ENCODE data around the gene ERF. TPM values are rescaled to one million over a fixed set of nuclear protein-coding genes. Genes with fewer than 3 reads are reported as not detected.

ERF gene
- total and polyA plus RNA-seq, 2 donors (not counting 3 experiments of a cell fraction or from before 2014, with no cell fraction given) = 102 to 117 TPM

DNA sequence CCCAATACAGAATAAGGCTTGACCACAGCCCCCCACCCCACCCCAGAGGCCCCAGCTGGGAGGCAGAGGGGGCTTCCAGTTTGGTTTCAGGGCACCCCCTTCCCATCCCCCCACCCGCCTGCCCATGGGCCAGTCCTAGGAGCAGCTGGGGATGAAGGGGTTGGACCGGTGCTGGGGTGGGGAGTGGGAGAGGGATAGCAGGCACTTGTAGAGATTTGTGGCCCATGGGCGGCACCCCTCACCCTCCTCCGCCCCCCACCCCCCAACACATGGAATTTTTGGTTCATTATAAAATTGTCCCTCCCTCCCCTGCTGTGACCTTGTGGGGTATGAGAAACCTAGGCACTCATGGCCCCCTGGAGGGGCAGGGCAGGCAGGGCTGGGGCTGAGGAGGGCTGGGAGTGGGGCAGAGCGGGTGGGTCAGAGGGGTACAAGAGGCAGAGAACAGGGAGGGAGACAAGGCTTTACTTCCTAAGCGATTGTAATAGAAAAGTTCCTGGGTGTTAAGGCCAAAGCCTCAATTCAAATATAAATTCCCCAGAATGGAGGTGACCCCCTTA lies 7.2 kb downstream of the ERF start:
- POLR2A ChIA-PET = interaction anchor here (1.1 kb wide), 2 partner anchors 32 to 34 kb away, joined by 3 to 9 read pairs; no protein-coding TSS in a partner anchor

More for the DNA sequence above, 7.2 kb downstream of the ERF start:
- no peak overlapping the region for H3K27ac ChIP-seq (ENCODE audit: insufficient read depth, low read depth, low read length)
- H4K20me1 ChIP-seq (replicated peaks; ENCODE audit: control insufficient read depth, extremely low read depth, insufficient read depth, low read length) = no peaks in the 10 kb centered on the region
- peaks cover 34% of the 10 kb centered on the region for H3K79me2 ChIP-seq (ENCODE audit: control insufficient read depth, insufficient read depth, low read length)
- H3K9ac ChIP-seq (replicated peaks; ENCODE audit: extremely low read depth, insufficient read depth, low read length) = no peak overlapping the region
- H3K4me2 ChIP-seq (ENCODE audit: insufficient read depth, low read length) = no peak overlapping the region
- BruUV-seq (replicated peaks) = no TSS peak
- dilution Hi-C loops (cut with MboI; ENCODE audit: extremely low pct_ligation_motif_present, low sequenced_read_pairs) (no loop called here), intact Hi-C loops (cut with micrococcal nuclease) (no loop called here)
- TF ChIP-seq GATA2 (IDR thresholded peaks at IDR 0.05; ENCODE audit: insufficient read depth, insufficient read length, low read depth, low read length) (no peak), JUN (IDR thresholded peaks at IDR 0.05; ENCODE audit: borderline replicate concordance, insufficient read depth, insufficient read length, low read depth) (no peak)
- TF ChIP-seq, protein P1, sequence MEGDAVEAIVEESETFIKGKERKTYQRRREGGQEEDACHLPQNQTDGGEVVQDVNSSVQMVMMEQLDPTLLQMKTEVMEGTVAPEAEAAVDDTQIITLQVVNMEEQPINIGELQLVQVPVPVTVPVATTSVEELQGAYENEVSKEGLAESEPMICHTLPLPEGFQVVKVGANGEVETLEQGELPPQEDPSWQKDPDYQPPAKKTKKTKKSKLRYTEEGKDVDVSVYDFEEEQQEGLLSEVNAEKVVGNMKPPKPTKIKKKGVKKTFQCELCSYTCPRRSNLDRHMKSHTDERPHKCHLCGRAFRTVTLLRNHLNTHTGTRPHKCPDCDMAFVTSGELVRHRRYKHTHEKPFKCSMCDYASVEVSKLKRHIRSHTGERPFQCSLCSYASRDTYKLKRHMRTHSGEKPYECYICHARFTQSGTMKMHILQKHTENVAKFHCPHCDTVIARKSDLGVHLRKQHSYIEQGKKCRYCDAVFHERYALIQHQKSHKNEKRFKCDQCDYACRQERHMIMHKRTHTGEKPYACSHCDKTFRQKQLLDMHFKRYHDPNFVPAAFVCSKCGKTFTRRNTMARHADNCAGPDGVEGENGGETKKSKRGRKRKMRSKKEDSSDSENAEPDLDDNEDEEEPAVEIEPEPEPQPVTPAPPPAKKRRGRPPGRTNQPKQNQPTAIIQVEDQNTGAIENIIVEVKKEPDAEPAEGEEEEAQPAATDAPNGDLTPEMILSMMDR (IDR thresholded peaks at IDR 0.05; ENCODE audit: extremely low read depth in 1 of 2, insufficient read depth in 1 of 2, low read depth in 1 of 2, low read length in 2 of 2) = no peak
- no peaks in the 10 kb centered on the region for H3K27me3 ChIP-seq (ENCODE audit: control insufficient read depth in 2 of 2, insufficient read depth in 2 of 2, low read length in 2 of 2)
- CTCF ChIA-PET = interaction anchor here (1.1 to 11.8 kb wide), 6 partner anchors 8 to 187 kb away, joined by 3 to 365 read pairs (median 22); partner anchors contain the start of genes CIC and ERF
- FAIRE-seq (no peak), DNase-seq (ENCODE audit: low read depth, low spot score) (no peak)
- peaks cover 44% of the 10 kb centered on the region for H3K4me1 ChIP-seq (ENCODE audit: control insufficient read depth, extremely low read depth, insufficient read depth, low read length)
- H2AFZ ChIP-seq (ENCODE audit: low read depth, low read length) = no peak overlapping the region
- no peak overlapping the region for H3K4me3 ChIP-seq (replicated peaks in 1 of 3; ENCODE audit: insufficient read depth in 1 of 3, low read depth in 1 of 3, low read length in 3 of 3)
- H3K9me3 ChIP-seq (replicated peaks; ENCODE audit: control insufficient read depth, insufficient read depth, low read length) = no peaks in the 10 kb centered on the region
- peaks cover 7 to 27% of the 10 kb centered on the region in 2 experiments for H3K36me3 ChIP-seq (ENCODE audit: control insufficient read depth in 2 of 2, extremely low read depth in 1 of 2, insufficient read depth in 2 of 2, low read length in 2 of 2)
- H3K9me1 ChIP-seq (replicated peaks; ENCODE audit: control insufficient read depth, extremely low read depth, insufficient read depth, low read length) = no peaks in the 10 kb centered on the region
